Peyer's patch (tissue), 4 donors: ENCODE results near the gene KCNJ3. TPM values are rescaled to one million over a fixed set of nuclear protein-coding genes. Genes with fewer than 3 reads are reported as not detected.

Experiments used
- DNase-seq, 3 donors: peaks; one replicate each; pipeline ENCODE4 v3.0.0-alpha.2; 2017 to 2019
- H3K27ac ChIP-seq, 4 donors: fragments of 200-600 bp; sonication (generic); one replicate each; pipeline ENCODE4 v1.5.1; 2016 to 2019
- H3K27me3 ChIP-seq, 2 donors: fragments of 200-600 bp; sonication (generic); one replicate each; pipeline ENCODE4 v1.5.1; 2019
- H3K36me3 ChIP-seq, 3 donors: fragments of 200-600 bp; sonication (generic); one replicate each; pipeline ENCODE4 v1.5.1; 2016 to 2019
- H3K4me1 ChIP-seq, 4 donors: fragments of 200-600 bp; sonication (generic); one replicate each; pipeline ENCODE4 v1.5.1; 2016 to 2019
- H3K4me3 ChIP-seq, 4 donors: fragments of 200-600 bp; sonication (generic); 1 replicate in 3 of 4; 2 replicates in 1 of 4; pipeline ENCODE4 v1.5.1; 2016 to 2019; ENCODE audit warnings: mild to moderate bottlenecking in 1 of 4
- H3K9me3 ChIP-seq, 4 donors: fragments of 200-600 bp; sonication (generic); one replicate each; pipeline ENCODE4 v1.5.1; 2016 to 2019; ENCODE audit warnings: mild to moderate bottlenecking in 1 of 4
- POLR2A ChIP-seq, 2 donors: fragments of 450-650 bp; IDR thresholded peaks; one replicate each; pipeline ENCODE4 v1.5.1; 2017; ENCODE audit warnings: antibody characterized with exemption in 2 of 2, mild to moderate bottlenecking in 2 of 2, moderate library complexity in 2 of 2
- total RNA-seq, 4 donors: library from RNA; depleted of rRNA; stranded (reverse); fragments of >200 nt; gene quantifications; one replicate each; pipeline ENCODE4 v1.1.0, GENCODE V29; 2016
- TF ChIP-seq, protein P1 (sequence below), 6 experiments: fragments of 450-650 bp in 4 of 6; fragments of 200-600 bp in 2 of 6; sonication (generic) in 1 of 6; IDR thresholded peaks; one replicate each; pipeline ENCODE4 v1.5.1; 2017 to 2019; ENCODE audit warnings: antibody characterized with exemption in 6 of 6, mild to moderate bottlenecking in 3 of 6, moderate library complexity in 1 of 6

The KCNJ3 gene
- total RNA-seq, 4 donors from 2014 or later, result 6.6 to 27.3 (median 22.2) TPM

DNA sequence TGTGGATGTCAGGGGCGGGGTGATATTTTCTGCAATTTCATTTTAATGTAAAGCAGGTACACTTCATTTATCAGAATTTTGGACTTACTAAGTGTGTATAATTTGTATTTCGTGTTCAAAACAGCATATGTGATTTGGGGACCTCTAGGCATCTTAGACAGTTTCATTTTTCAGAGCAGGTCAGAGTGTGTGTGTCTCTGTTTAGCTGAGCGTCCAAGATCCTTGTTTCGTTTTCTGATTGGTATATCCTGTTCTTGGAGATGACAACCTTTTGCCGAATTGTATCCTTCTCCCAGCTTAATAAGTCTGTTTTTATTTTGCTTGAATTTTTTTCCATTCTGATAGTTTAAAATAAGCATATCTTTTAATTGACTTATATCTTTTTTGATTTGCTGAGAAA, 128.3 kb downstream of the KCNJ3 start:
- Histone ChIP-seq H3K36me3 (no peaks in the 10 kb centered on the region), H3K27ac (no peak overlapping the region), H3K4me3 (no peak overlapping the region), H3K9me3 (no peaks in the 10 kb centered on the region), H3K4me1 (no peaks in the 10 kb centered on the region), H3K27me3 (no peaks in the 10 kb centered on the region)
- TF ChIP-seq POLR2A (IDR thresholded peaks at IDR 0.05), result no peak
- TF ChIP-seq, protein P1, sequence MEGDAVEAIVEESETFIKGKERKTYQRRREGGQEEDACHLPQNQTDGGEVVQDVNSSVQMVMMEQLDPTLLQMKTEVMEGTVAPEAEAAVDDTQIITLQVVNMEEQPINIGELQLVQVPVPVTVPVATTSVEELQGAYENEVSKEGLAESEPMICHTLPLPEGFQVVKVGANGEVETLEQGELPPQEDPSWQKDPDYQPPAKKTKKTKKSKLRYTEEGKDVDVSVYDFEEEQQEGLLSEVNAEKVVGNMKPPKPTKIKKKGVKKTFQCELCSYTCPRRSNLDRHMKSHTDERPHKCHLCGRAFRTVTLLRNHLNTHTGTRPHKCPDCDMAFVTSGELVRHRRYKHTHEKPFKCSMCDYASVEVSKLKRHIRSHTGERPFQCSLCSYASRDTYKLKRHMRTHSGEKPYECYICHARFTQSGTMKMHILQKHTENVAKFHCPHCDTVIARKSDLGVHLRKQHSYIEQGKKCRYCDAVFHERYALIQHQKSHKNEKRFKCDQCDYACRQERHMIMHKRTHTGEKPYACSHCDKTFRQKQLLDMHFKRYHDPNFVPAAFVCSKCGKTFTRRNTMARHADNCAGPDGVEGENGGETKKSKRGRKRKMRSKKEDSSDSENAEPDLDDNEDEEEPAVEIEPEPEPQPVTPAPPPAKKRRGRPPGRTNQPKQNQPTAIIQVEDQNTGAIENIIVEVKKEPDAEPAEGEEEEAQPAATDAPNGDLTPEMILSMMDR (IDR thresholded peaks at IDR 0.05), result no peak
- DNase-seq, result no peak

DNA sequence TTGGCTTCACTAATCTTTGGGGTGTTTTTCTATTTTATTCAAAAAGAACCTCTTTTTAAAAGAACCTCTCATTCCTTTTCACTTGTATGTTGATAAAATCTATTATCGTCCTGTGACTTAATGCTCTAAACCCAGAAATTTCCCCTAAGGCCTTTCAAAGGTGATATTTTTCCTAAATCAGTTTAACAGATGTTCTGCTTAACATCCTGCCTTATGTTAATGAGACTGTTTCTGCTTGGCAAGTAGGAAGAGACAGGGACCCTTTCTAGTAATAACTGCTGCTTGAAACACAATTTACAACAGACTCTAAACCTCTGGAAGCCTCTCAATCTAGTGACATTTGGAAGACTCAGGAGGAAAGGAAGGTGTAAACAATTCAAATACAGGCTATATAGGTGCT, 128.8 kb downstream of the KCNJ3 start:
- Histone ChIP-seq H3K36me3 (no peaks in the 10 kb centered on the region), H3K4me1 (no peaks in the 10 kb centered on the region), H3K27ac (no peak overlapping the region), H3K27me3 (no peaks in the 10 kb centered on the region), H3K9me3 (no peaks in the 10 kb centered on the region), H3K4me3 (no peak overlapping the region)
- DNase-seq, result no peak
- TF ChIP-seq, protein P1 (IDR thresholded peaks at IDR 0.05), result no peak

DNA sequence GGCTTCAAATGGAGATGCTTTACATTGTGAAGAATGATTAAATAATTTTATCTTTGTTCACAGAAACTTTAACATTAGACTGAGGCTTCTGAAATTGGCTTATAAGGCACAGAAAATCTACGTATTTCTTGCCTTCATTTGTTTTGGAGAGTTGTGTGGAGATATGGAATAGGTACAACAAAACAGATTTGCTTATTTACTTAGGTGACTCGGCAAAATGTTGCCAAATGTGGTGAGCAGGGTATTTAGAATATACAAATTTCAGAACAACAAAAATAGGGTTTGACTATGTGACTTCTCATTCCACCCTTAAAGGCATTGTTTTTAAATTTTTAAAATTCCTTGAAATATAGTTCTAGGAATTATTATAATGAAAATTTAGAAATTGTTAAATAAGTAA, 134.2 kb downstream of the KCNJ3 start:
- Histone ChIP-seq H3K36me3 (no peaks in the 10 kb centered on the region), H3K27ac (no peak overlapping the region), H3K4me3 (no peak overlapping the region), H3K27me3 (no peaks in the 10 kb centered on the region), H3K9me3 (no peaks in the 10 kb centered on the region), H3K4me1 (no peaks in the 10 kb centered on the region)
- no peak for TF ChIP-seq POLR2A (IDR thresholded peaks at IDR 0.05)
- TF ChIP-seq, protein P1 (IDR thresholded peaks at IDR 0.05), result no peak
- no peak for DNase-seq

DNA sequence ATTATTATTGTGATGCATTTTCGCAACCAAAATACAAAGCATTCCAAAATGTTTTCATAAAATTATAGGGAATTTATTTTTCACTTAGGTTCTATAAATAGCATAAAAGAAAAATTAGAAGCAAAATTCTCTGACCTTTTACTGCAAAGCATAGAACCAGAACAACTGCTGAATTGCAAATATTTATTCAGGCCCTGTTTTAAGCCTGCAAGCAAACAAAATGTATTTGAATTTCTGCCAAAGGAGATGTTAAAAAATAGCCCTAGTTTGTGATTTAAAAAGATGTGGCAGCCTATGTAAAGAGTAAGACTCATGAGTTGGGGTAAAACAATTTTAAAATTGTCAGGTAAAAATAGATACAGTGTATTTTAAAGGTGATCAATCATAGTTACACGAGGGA, 138.1 kb downstream of the KCNJ3 start:
- Histone ChIP-seq H3K9me3 (no peaks in the 10 kb centered on the region), H3K4me3 (no peak overlapping the region), H3K36me3 (no peaks in the 10 kb centered on the region), H3K27ac (no peak overlapping the region), H3K4me1 (no peaks in the 10 kb centered on the region), H3K27me3 (no peaks in the 10 kb centered on the region)
- no peak for DNase-seq
- no peak for TF ChIP-seq POLR2A (IDR thresholded peaks at IDR 0.05)
- TF ChIP-seq, protein P1 (IDR thresholded peaks at IDR 0.05), result no peak

DNA sequence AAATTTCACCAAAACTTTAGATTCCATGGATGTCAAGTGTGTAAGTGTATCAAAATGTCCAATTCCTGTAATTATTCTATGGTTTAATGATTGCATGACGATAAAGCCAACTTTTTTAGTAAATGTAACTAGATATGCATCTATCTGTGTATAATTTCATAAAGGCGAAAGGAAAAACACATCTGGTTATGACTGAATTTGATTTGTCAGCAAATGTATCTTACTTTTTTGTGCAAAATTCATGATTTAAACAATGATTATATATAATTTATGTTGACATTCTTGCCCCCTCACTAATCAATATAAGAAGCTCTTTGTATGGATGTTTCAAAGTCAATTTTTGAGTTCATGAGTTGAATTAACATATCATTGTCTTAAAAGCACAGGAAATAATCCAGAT, 138.5 kb downstream of the KCNJ3 start:
- Histone ChIP-seq H3K27me3 (no peaks in the 10 kb centered on the region), H3K27ac (no peak overlapping the region), H3K4me1 (no peaks in the 10 kb centered on the region), H3K36me3 (no peaks in the 10 kb centered on the region), H3K9me3 (no peaks in the 10 kb centered on the region), H3K4me3 (no peak overlapping the region)
- no peak for DNase-seq
- TF ChIP-seq, protein P1 (IDR thresholded peaks at IDR 0.05), result no peak
- no peak for TF ChIP-seq POLR2A (IDR thresholded peaks at IDR 0.05)

DNA sequence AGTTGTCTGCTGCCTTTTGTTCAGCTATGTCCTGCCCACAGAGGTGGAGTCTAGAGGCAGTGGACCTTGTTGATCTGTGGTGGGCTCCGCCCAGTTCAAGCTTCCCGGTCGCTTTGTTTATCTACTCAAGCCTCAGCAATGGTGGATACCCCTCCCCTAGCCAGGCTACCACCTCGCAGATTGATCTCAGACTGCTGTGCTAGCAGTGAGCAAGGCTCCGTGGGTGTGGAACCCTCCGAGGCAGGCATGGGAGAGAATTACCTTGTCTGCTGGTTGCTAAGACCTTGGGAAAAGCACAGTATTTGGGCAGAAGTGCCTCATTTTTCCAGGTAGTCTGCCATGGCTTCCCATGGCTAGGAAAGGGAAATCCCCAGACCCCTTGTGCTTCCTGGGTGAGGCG, 146.0 kb downstream of the KCNJ3 start:
- TF ChIP-seq, protein P1 (IDR thresholded peaks at IDR 0.05), result no peak
- TF ChIP-seq POLR2A (IDR thresholded peaks at IDR 0.05), result no peak
- DNase-seq, result no peak
- H3K9me3 ChIP-seq, result no peaks in the 10 kb centered on the region
- H3K4me3 ChIP-seq, result no peak overlapping the region
- H3K36me3 ChIP-seq, result no peaks in the 10 kb centered on the region
- no peaks in the 10 kb centered on the region for H3K4me1 ChIP-seq
- no peak overlapping the region for H3K27ac ChIP-seq
- H3K27me3 ChIP-seq, result no peaks in the 10 kb centered on the region
